NCI-H1694 (cell line): ENCODE measurements around the gene PC.

Experiments used
- DNase-seq: peaks from one replicate; lab custom pipeline; 2025; lab: John Stamatoyannopoulos, UW

Gene PC

GRCh38 chr11:66853242-66854229 is 104.6 kb downstream of the PC start:
- DNase-seq, result no peak

- DNase-seq, result no peak
Observed at GRCh38 chr11:66852466-66853241, 105.5 kb downstream of the PC start.

GRCh38 chr11:66851698-66852465 is 106.3 kb downstream of the PC start:
- no peak for DNase-seq

DNA sequence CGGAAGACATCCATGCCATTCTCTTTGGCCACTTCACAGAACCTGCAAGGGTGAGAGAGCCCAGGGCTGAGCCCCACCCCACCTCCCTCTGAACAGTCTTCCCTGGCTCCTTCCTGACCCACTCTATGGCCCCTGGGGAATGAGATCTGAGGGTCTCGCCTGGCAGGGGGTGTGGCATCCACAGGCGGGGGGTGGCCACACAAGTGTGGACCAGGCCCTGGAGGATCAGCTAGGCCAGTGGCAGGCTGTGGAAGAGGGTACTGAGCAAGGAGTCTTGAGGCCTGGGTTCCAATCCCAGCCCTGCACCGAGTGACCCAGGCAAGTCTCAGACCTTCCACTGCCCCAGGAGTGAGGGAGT is 107.0 kb downstream of the PC start:
- no peak for DNase-seq

- DNase-seq, result no peak
Observed at GRCh38 chr11:66850588-66851238, 107.5 kb downstream of the PC start.

DNA sequence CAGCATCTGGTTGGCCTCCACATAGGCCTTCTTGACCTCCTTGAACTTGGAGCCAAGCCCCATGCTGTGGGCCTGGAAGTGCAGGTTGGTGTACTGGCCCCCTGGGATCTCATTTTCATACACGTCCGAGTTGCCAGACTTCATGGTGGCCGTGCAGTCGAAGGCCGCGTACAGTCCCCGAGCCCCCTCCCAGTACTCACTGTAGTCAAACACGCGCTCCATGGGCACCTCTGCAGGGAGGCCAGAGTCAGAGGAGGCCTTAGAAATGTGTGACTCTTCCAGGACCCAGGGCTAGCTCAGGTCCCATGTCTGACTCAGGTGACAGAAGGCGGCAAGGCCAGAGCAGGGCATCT is 108.0 kb downstream of the PC start:
- no peak for DNase-seq

- DNase-seq, result no peak
Observed at GRCh38 chr11:66849501-66850234, 108.5 kb downstream of the PC start.

DNA sequence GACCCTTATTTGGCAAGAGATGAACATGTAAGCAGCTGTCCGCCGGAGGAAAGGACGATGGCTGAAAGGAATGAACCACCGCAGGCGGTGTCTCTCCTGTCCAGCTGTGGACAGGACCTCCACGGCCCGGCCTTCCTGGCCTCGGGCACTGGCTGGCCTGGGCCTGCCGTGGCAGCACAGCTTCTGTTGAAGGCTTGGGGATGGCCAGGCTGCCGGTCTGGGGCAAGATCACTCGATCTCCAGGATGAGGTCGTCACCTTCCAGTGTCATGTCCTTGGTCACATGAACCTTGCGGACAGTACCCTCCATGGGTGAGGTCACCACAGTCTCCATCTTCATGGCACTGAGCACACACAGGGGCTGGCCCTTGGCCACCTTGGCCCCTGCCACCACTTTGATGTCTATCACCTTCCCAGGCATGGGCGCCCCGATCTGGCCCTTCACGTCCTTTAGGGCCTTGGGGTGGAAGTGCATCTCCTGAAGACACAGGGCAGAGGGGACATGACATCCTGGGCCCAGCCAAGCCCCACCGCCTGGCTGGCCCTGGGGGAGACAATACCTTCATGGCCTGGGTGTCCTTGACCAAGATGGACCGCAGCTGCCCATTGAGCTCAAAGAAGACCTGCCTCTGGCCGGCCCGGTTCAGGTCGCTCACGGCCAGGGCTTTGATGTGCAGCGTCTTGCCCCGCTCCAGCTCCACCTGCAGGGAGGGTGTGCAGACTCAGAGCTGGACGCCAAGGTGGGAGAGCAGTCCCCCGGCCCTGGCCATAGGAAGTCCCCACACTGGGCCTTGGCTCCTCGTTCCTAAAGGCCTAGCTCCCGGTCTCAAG is 109.3 kb downstream of the PC start:
- no peak for DNase-seq

DNA sequence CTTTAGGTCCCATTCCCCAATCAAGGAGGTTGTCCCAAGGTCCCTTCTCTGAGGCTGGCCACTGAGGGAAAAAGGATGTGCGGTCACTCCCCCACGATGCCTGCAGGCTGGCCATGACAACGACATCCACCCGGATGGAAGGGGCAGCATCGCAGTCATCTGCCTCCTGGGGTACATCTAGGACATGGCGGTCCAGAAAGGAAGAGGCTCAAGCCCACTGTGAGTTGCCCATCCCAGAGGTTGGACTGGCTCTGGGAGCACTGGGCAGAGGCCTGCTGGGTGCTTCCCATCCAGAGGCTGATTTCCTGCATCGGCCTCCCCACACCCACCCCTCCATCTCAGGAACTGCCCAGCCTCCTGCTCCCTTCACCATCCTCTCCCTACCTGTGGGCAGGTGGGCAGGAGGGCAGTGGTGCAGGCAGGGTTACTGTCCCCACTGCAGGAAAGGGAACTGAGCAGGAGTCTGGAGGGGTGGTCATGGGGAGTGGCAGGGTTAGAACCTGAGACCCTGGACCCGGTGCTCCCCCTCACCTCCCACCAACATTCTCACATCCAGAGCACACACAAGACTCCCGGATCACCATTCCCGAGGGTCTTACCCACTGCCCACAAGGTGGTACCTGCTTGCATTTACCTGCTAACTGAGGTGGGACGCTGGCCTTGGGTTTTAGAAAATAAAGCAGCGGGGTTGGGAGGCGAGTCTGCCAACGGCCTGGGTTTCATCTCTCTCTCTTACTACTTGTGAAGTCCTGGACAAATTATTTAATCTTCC is 110.5 kb downstream of the PC start:
- DNase-seq, result no peak

DNA sequence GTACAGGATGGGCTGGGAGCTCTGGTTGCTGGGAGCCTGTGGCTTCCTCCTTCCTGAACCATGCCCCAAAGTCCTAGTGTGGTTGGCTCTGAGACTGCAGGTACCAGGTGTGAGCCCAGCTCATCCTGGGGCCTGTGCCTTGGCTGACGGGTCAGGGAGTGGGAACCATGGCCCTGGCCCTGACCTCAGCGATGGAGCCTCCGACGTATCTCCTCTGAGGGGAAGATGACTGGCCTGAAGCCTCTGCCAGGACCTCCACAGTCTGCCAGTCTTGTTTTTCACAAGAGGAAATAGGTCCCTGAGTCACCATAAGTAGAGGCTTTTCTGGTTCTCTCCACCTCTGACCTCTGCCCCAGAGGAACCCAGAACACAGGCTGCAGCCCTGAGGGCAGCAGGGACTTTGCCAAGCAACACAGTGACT is 111.5 kb downstream of the PC start:
- no peak for DNase-seq

GRCh38 chr11:66845876-66846212 is 112.3 kb downstream of the PC start:
- DNase-seq, result no peak

- DNase-seq, result no peak
Observed at GRCh38 chr11:66845143-66845875, 112.9 kb downstream of the PC start.

GRCh38 chr11:66844496-66845142 is 113.6 kb downstream of the PC start:
- DNase-seq, result no peak

GRCh38 chr11:66843776-66844495 is 114.2 kb downstream of the PC start:
- no peak for DNase-seq

DNA sequence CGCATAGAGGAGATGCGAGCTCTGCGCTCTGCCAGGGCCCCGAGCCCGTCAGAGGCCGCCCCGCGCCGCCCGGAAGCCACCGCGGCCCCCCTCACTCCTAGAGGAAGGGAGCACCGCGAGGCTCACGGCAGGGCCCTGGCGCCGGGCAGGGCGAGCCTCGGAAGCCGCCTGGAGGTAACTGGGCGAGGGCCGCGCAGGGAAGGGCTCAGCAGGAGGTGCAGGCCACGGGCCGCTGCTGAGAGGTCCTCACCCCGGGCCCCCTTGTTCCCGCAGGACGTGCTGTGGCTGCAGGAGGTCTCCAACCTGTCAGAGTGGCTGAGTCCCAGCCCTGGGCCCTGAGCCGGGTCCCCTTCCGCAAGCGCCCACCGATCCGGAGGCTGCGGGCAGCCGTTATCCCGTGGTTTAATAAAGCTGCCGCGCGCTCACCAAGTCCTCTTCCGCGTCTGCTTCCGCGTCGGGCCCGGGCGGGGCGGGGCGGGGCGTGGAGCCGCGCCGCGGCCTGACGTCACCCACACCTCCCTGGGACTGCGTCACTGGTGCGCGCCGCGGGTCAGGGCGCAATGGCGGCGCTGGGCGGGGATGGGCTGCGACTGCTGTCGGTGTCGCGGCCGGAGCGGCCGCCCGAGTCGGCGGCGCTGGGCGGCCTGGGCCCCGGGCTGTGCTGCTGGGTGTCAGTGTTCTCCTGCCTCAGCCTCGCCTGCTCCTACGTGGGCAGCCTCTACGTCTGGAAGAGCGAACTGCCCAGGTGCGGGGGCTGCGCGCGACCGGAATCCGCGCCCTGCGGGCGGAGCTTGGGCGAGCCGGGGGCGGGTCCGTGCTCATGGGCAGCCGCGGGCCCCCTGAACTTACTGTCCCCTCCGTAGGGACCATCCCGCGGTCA is 115.0 kb downstream of the PC start, which contains the start of gene RCE1:
RCE1 (plus strand) TSS at position 546 of the 880 bp plus-strand sequence; CDS start at position 561, 15 bp downstream.
- DNase-seq, result peak; percentile 38

GRCh38 chr11:66842501-66842895 is 115.7 kb downstream of the PC start:
- no peak for DNase-seq

DNA sequence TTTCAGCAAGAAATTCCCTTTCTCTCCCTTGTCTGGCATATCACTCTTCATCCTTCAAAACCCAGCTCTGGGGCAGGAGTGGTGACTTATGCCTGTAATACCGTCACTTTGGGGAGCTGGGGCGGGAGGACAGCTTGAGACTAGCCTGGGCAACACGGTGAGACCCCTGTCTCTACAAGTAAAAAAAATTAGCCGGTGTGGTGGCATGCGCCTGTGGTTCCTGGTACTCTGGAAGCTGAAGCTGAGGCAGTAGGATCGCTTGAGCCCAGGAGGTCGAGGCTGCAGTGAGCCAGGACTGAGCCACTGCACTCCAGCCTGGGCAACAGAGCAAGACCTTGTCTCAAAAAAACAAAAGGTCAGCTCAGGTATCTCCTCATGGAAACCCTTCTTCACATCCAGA is 116.3 kb downstream of the PC start:
- no peak for DNase-seq
